ENCODE measurements around the gene RFX2. TPM values are rescaled to one million over a fixed set of nuclear protein-coding genes. Genes with fewer than 3 reads are reported as not detected.

RFX2 gene
- total and polyA plus RNA-seq, 9 of the 15 experiments (the other 6 are each of a cell fraction or from before 2014, with no cell fraction given) = 3.6 to 18.7 (median 8.7) TPM

GRCh38 chr19:6100284-6100915 lies 9.9 kb downstream of the RFX2 start (continued):
- peak; percentile 67; the same call in 1 of the 2 replicates for TF ChIP-seq ZNF449 (CRISPR knock-in tag; IDR thresholded peaks at IDR 0.05)
- TF ChIP-seq KDM5B (IDR thresholded peaks at IDR 0.05; ENCODE audit: insufficient replicate concordance, low read depth, low read length) = peak; percentile 27
- TF ChIP-seq RAD21 (CRISPR knock-in tag; conservative IDR thresholded peaks at IDR 0.05 in 1 of 2, IDR thresholded peaks at IDR 0.05 in 1 of 2) = peak; percentile 25 to 41; a peak in 2 of 4 replicates
- TF ChIP-seq ARID1B (IDR thresholded peaks at IDR 0.05) = peak; percentile 29; the same call in 1 of the 2 replicates
- peak; percentile 86 for TF ChIP-seq ZNF766 (CRISPR knock-in tag; conservative IDR thresholded peaks at IDR 0.05)
- 0 out of 2 replicates have a peak, but pooled peaks have one; percentile 19 for TF ChIP-seq C11orf30 (IDR thresholded peaks at IDR 0.05; ENCODE audit: low read depth)
- TF ChIP-seq RBFOX2 (IDR thresholded peaks at IDR 0.05; ENCODE audit: low read depth, low read length) = 0 out of 2 replicates have a peak, but pooled peaks have one; percentile 38
- TF ChIP-seq ZNF589 (CRISPR knock-in tag; IDR thresholded peaks at IDR 0.05; ENCODE audit: low read depth) = peak; percentile 58; the same call in 1 of the 2 replicates
- TF ChIP-seq HMGXB4 (CRISPR knock-in tag; IDR thresholded peaks at IDR 0.05) = no peak
- TF ChIP-seq MAFG (tag; conservative IDR thresholded peaks at IDR 0.05) = 0 out of 2 replicates have a peak, but pooled peaks have one; percentile 13
- TF ChIP-seq ELF4 (CRISPR knock-in tag; IDR thresholded peaks at IDR 0.05) = peak; percentile 83
- no peak; the same call in 1 of the 2 replicates for TF ChIP-seq ZHX1 (conservative IDR thresholded peaks at IDR 0.05; ENCODE audit: low read length)
- 0 out of 2 replicates have a peak, but pooled peaks have one; percentile 28 for TF ChIP-seq ZNF76 (CRISPR knock-in tag; IDR thresholded peaks at IDR 0.05; ENCODE audit: borderline replicate concordance)
- 0 out of 2 replicates have a peak, but pooled peaks have one; percentile 27 for TF ChIP-seq GATAD2B (IDR thresholded peaks at IDR 0.05; ENCODE audit: borderline replicate concordance)
- TF ChIP-seq POLR2A (conservative IDR thresholded peaks at IDR 0.05) = 0 out of 2 replicates have a peak, but pooled peaks have one; percentile 47
- TF ChIP-seq ZNF644 (tag; IDR thresholded peaks at IDR 0.05; ENCODE audit: low read depth) = peak; percentile 90
- peak; percentile 48; the same call in 1 of the 2 replicates for TF ChIP-seq RNF2 (IDR thresholded peaks at IDR 0.05)
- TF ChIP-seq ZKSCAN8 (CRISPR knock-in tag; IDR thresholded peaks at IDR 0.05) = peak; percentile 84
- peak; percentile 76 for TF ChIP-seq L3MBTL2 (IDR thresholded peaks at IDR 0.05)
- peak; percentile 60; the same call in 1 of the 2 replicates for TF ChIP-seq ZNF583 (CRISPR knock-in tag; IDR thresholded peaks at IDR 0.05)
- peak; percentile 46 for TF ChIP-seq TAF7 (tag; IDR thresholded peaks at IDR 0.05)
